ENCODE data around the gene METTL16. TPM values are rescaled to one million over a fixed set of nuclear protein-coding genes. Genes with fewer than 3 reads are reported as not detected.

The METTL16 gene
- total and polyA plus RNA-seq, 2 of the 4 experiments (the other 2 are of a cell fraction), result 11.8 to 15.4 TPM

DNA sequence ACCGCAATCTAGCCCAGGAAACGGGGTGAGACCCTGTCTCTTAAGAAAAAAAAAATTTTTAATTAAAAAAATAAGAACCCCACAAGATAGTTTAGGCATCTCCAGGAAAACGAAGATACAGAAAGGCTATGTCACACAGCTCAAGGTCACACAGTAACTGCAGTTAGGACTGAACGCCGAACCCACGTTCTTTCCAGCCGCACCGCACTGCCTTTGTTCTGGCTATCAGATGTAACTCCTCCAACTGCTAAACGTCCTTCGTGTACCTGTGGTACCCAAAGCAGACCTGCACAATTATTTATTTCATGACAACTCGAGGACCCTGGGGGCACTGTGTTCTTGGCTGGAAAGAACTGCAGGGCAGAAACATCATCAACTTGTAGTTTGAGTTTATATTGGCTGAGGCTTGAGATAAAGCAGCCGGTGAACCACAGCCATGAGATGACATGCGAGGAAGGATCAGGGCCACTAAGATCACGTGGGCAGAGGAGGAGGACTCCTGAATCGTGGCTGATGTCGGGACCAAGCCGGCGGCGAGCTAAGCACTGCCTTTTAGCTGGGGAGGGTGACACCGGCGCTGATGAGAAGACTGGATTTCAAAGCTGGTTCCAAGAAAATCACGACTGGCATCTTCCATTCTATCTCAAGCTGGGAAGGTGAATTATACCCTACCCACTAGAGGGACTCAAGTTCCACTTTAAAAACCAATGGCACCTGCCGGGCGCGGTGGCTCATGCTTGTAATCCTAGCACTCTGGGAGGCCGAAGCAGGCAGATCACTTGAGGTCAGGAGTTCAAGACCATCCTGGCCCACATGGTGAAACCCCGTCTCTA is 90.2 kb downstream of the METTL16 start:
- H3K23ac ChIP-seq (ENCODE audit: low read depth, low read length), result 0 out of 2 replicates have a peak overlapping the region, but pooled peaks have one; percentile 20
- H4K8ac ChIP-seq (ENCODE audit: low read depth in 2 of 2, low read length in 2 of 2), result peak overlapping the region in 1 of 2 experiments; percentile 45; a peak in 1 of 4 replicates
- H3K4ac ChIP-seq (ENCODE audit: low read depth, low read length), result peak overlapping the region; percentile 46; the same call in 1 of the 2 replicates
- no peak overlapping the region for H2BK120ac ChIP-seq (ENCODE audit: low read depth, low read length)
- H3K4me3 ChIP-seq (ENCODE audit: insufficient read depth, low read depth, low read length), result no peak overlapping the region
- H3K14ac ChIP-seq (replicated peaks; ENCODE audit: low read depth, low read length), result no peak overlapping the region
- no peak overlapping the region for H4K91ac ChIP-seq (ENCODE audit: insufficient read depth, low read depth, low read length)
- peak overlapping the region; percentile 81 for H2AK5ac ChIP-seq (ENCODE audit: low read depth, low read length)
- no peak overlapping the region for H2BK20ac ChIP-seq (ENCODE audit: low read depth, low read length)
- H3K27ac ChIP-seq (ENCODE audit: insufficient read depth, low read length), result peak overlapping the region; percentile 50; the same call in 1 of the 2 replicates
- no peak overlapping the region for H2AFZ ChIP-seq (replicated peaks; ENCODE audit: low read length, poor library complexity)
- no peaks in the 10 kb centered on the region for H3K9me3 ChIP-seq (ENCODE audit: control insufficient read depth, insufficient read depth, low read length)
- no peak overlapping the region for H2BK5ac ChIP-seq (ENCODE audit: low read depth, low read length, poor library complexity, severe bottlenecking)
- H4K20me1 ChIP-seq (ENCODE audit: insufficient read depth, low read length), result no peaks in the 10 kb centered on the region
- BruUV-seq (replicated peaks), result no TSS peak
- no peaks in the 10 kb centered on the region for H3K27me3 ChIP-seq (ENCODE audit: control insufficient read depth, insufficient read depth, low read length)
- peaks cover 3% of the 10 kb centered on the region; the same call in 1 of the 2 replicates for H3K9me1 ChIP-seq (ENCODE audit: insufficient read depth, low read length)
- ChIA-PET CTCF (interaction anchor here (0.5 to 0.6 kb wide), 2 partner anchors 38 to 345 kb away, joined by 3 to 4 read pairs; no protein-coding TSS in a partner anchor), POLR2A (ENCODE audit: unreplicated experiment) (no interaction called here)
- in situ Hi-C loops (cut with MboI; ENCODE audit: low sequenced_read_pairs) (loop anchor here (10.0 kb wide), 1 partner anchor 253 kb away; no protein-coding TSS in a partner anchor), intact Hi-C loops (cut with micrococcal nuclease) (loop anchor here (5.0 kb wide), 1 partner anchor 261 kb away; no protein-coding TSS in a partner anchor), dilution Hi-C loops (cut with HindIII; ENCODE audit: low sequenced_read_pairs, unreplicated experiment) (no loop called here)
- no peak overlapping the region for H3K9ac ChIP-seq (ENCODE audit: low read depth, low read length)
- no peak overlapping the region; the same call in 1 of the 2 replicates for H4K5ac ChIP-seq (ENCODE audit: low read depth, low read length)
- H3K4me2 ChIP-seq (ENCODE audit: low read depth, low read length), result peak overlapping the region; percentile 6; the same call in 1 of the 2 replicates
- H3K36me3 ChIP-seq (ENCODE audit: control insufficient read depth, insufficient read depth, low read length), result peaks cover 5% of the 10 kb centered on the region; the same call in 1 of the 2 replicates
- ATAC-seq (ENCODE audit: low read depth), result peak; percentile 10; the same call in 1 of the 2 replicates
- no peak overlapping the region for H2AK9ac ChIP-seq (replicated peaks; ENCODE audit: low read depth, low read length, poor library complexity)
- peak; percentile 58 for TF ChIP-seq RAD21 (IDR thresholded peaks at IDR 0.05; ENCODE audit: low read length)
- TF ChIP-seq, protein P1, sequence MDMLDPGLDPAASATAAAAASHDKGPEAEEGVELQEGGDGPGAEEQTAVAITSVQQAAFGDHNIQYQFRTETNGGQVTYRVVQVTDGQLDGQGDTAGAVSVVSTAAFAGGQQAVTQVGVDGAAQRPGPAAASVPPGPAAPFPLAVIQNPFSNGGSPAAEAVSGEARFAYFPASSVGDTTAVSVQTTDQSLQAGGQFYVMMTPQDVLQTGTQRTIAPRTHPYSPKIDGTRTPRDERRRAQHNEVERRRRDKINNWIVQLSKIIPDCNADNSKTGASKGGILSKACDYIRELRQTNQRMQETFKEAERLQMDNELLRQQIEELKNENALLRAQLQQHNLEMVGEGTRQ (IDR thresholded peaks at IDR 0.05; ENCODE audit: low read depth, low read length), result 0 out of 2 replicates have a peak, but pooled peaks have one; percentile 41
- TF ChIP-seq NFE2L2 (IDR thresholded peaks at IDR 0.05; ENCODE audit: low read depth, low read length), result no peak
- TF ChIP-seq, protein P2, sequence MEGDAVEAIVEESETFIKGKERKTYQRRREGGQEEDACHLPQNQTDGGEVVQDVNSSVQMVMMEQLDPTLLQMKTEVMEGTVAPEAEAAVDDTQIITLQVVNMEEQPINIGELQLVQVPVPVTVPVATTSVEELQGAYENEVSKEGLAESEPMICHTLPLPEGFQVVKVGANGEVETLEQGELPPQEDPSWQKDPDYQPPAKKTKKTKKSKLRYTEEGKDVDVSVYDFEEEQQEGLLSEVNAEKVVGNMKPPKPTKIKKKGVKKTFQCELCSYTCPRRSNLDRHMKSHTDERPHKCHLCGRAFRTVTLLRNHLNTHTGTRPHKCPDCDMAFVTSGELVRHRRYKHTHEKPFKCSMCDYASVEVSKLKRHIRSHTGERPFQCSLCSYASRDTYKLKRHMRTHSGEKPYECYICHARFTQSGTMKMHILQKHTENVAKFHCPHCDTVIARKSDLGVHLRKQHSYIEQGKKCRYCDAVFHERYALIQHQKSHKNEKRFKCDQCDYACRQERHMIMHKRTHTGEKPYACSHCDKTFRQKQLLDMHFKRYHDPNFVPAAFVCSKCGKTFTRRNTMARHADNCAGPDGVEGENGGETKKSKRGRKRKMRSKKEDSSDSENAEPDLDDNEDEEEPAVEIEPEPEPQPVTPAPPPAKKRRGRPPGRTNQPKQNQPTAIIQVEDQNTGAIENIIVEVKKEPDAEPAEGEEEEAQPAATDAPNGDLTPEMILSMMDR (conservative IDR thresholded peaks at IDR 0.05; ENCODE audit: low read depth, low read length), result peak; percentile 42
- H3K18ac ChIP-seq (ENCODE audit: low read depth, low read length), result no peak overlapping the region
- H2BK15ac ChIP-seq (ENCODE audit: low read depth, low read length), result 0 out of 3 replicates have a peak overlapping the region, but pooled peaks have one; percentile 30
- peak; percentile 50 for DNase-seq
- no peak overlapping the region for H3K56ac ChIP-seq (ENCODE audit: extremely low read depth, insufficient read depth, low read length)
- H3K4me1 ChIP-seq (ENCODE audit: control insufficient read depth, insufficient read depth, low read length), result peaks cover 22% of the 10 kb centered on the region
- peaks cover 7 to 28% of the 10 kb centered on the region in 2 experiments; a peak in 3 of 4 replicates for H3K79me1 ChIP-seq (ENCODE audit: low read depth in 1 of 2, low read length in 2 of 2)
- WGBS, 2 experiments (ENCODE audit: extremely low coverage in 2 of 2, insufficient read length in 1 of 2), result 59% methylated on average over 13 of the region's 27 CpGs; no CpG with 5 or more reads in 1 of the 2 experiments
